HepG2 (cell line): ENCODE measurements around the gene ACTR3. TPM values are rescaled to one million over a fixed set of nuclear protein-coding genes. Genes with fewer than 3 reads are reported as not detected.

ENCODE experiments used
- ATAC-seq: fragments of 200-7000 bp; cut with Tn5 transposase; 3 replicates; pipeline ENCODE4 v1.9.1; 2020; ENCODE audit warnings: mild to moderate bottlenecking, moderate library complexity
- BruUV-seq: library from RNA; stranded (reverse); fragments of 400-500 nt; replicated peaks from 2 replicates; lab custom pipeline; 2021; lab: Mats Ljungman, UMichigan
- CTCF ChIA-PET: fragments of 300-600 bp; formaldehyde crosslinking; extraction: SDS; loops from one replicate; lab custom pipeline; 2021; ENCODE audit warnings: low total read pairs, inconsistent platforms, low intra/inter-chr PET ratio; lab: Yijun Ruan, JAX
- POLR2A ChIA-PET: fragments of 350-600 bp; sonication (Branson Sonifier 250); formaldehyde crosslinking; loops from one replicate; lab custom pipeline; 2020; ENCODE audit warnings: antibody characterized with exemption, inconsistent platforms; lab: Yijun Ruan, JAX
- DNase-seq: peaks from one replicate; pipeline ENCODE4 v3.0.0-alpha.2; 2015; ENCODE audit warnings: low spot score
- FAIRE-seq: peaks from 3 replicates; lab custom pipeline; 2011; peaks lifted over from hg19 to GRCh38; lab: Jason Lieb, UNC
- H2AFZ ChIP-seq: one replicate; pipeline ENCODE4 v1.6.1; 2011; ENCODE audit warnings: low read length, inconsistent platforms
- H3K27ac ChIP-seq: fragments of 300-600 bp; 3 replicates; pipeline ENCODE4 v1.8.0; 2011; ENCODE audit warnings: mixed run types, mild to moderate bottlenecking, mixed read lengths, low read length, inconsistent platforms; ENCODE audit not compliant: insufficient read depth; ENCODE audit errors: extremely low read length
- H3K27me3 ChIP-seq, 2 experiments: fragments of 200-600 bp in 1 of 2; 2 replicates in 1 of 2; 3 replicates in 1 of 2; pipeline versions ENCODE4 v1.6.0 to v1.8.0; 2011; ENCODE audit warnings: low read length in 2 of 2, mild to moderate bottlenecking in 2 of 2, moderate library complexity in 2 of 2, inconsistent platforms in 1 of 2; ENCODE audit not compliant: insufficient read depth in 2 of 2, control insufficient read depth in 1 of 2
- H3K36me3 ChIP-seq, 2 experiments: fragments of 200-600 bp in 1 of 2; replicated peaks in 1 of 2; 2 replicates in 1 of 2; 3 replicates in 1 of 2; pipeline versions ENCODE4 v1.5.1 to v1.8.0; 2011; ENCODE audit warnings: low read length in 2 of 2, inconsistent platforms in 1 of 2; ENCODE audit not compliant: insufficient read depth in 2 of 2, control insufficient read depth in 1 of 2
- H3K4me1 ChIP-seq: 2 replicates; pipeline ENCODE4 v1.5.1; 2012; ENCODE audit warnings: low read length, inconsistent platforms; ENCODE audit not compliant: insufficient read depth
- H3K4me2 ChIP-seq: 2 replicates; pipeline ENCODE4 v1.6.0; 2011; ENCODE audit warnings: low read depth, low read length, inconsistent platforms
- H3K4me3 ChIP-seq, 3 experiments: fragments of 200-600 bp in 1 of 3; sonication (generic), shearing (Covaris generic) in 1 of 3; replicated peaks in 1 of 3; 2 replicates each; pipeline ENCODE4 v1.5.1; 2011 to 2016; ENCODE audit warnings: low read length in 3 of 3, inconsistent platforms in 2 of 3, low read depth in 2 of 3, mild to moderate bottlenecking in 2 of 3, control low read depth in 1 of 3, mixed read lengths in 1 of 3; ENCODE audit not compliant: insufficient read depth in 1 of 3
- H3K79me2 ChIP-seq: one replicate; pipeline ENCODE4 v1.6.1; 2011; ENCODE audit warnings: low read length, inconsistent platforms; ENCODE audit not compliant: insufficient read depth
- H3K9ac ChIP-seq: 2 replicates; pipeline ENCODE4 v1.6.0; 2011; ENCODE audit warnings: mild to moderate bottlenecking, low read depth, low read length, inconsistent platforms; ENCODE audit not compliant: insufficient read depth
- H3K9me3 ChIP-seq: 2 replicates; pipeline ENCODE4 v1.5.1; 2012; ENCODE audit warnings: mild to moderate bottlenecking, low read length
- H4K20me1 ChIP-seq: 2 replicates; pipeline ENCODE4 v1.6.0; 2011; ENCODE audit warnings: inconsistent platforms, mild to moderate bottlenecking, low read length, moderate library complexity; ENCODE audit not compliant: insufficient read depth
- FOXK1 ChIP-seq: sonication (generic); formaldehyde crosslinking; IDR thresholded peaks from 2 replicates; pipeline ENCODE4 v1.4.0; 2020; ENCODE audit warnings: low read depth, missing genetic modification reagents, borderline replicate concordance
- MAFF ChIP-seq: IDR thresholded peaks from 2 replicates; pipeline ENCODE4 v1.6.1; 2011; ENCODE audit warnings: low read depth, low read length, improper control_type of control experiment
- MAFK ChIP-seq, 2 experiments: IDR thresholded peaks in 1 of 2; conservative IDR thresholded peaks in 1 of 2; 2 replicates each; pipeline ENCODE4 v1.6.1; 2011; ENCODE audit warnings: improper control_type of control experiment in 2 of 2, low read length in 2 of 2
- RBFOX2 ChIP-seq: fragments of 200-400 bp; formaldehyde crosslinking; IDR thresholded peaks from 2 replicates; pipeline ENCODE4 v1.6.1; 2017; ENCODE audit warnings: low read depth, mild to moderate bottlenecking, low read length
- ZNF556 ChIP-seq: sonication (generic); formaldehyde crosslinking; IDR thresholded peaks from 2 replicates; pipeline ENCODE4 v1.4.0; 2020; ENCODE audit warnings: mild to moderate bottlenecking, missing genetic modification reagents, borderline replicate concordance
- ZNF788 ChIP-seq: sonication (generic); formaldehyde crosslinking; IDR thresholded peaks from 2 replicates; pipeline ENCODE4 v1.5.0; 2020; ENCODE audit warnings: mild to moderate bottlenecking, missing genetic modification reagents, borderline replicate concordance
- ZSCAN22 ChIP-seq: sonication (generic); formaldehyde crosslinking; IDR thresholded peaks from 2 replicates; pipeline ENCODE4 v1.4.0; 2020; ENCODE audit warnings: mild to moderate bottlenecking, missing genetic modification reagents
- WGBS: methylation state at CpG from one replicate; pipeline ENCODE4 v1.1.6; 2017; ENCODE audit warnings: low lambda C conversion rate; 5-methylcytosine and 5-hydroxymethylcytosine counted together
- in situ Hi-C: cut with HindIII; loops from 2 replicates; pipeline ENCODE4 v1.10.0; 2017; ENCODE audit warnings: low pct_unique_long_range_greater_than_20kb; ENCODE audit not compliant: extremely low pct_ligation_motif_present
- intact Hi-C: fragments of 100-400 bp; cut with micrococcal nuclease; formaldehyde crosslinking; loops from one replicate; pipeline ENCODE4 v1.10.0; 2022; ENCODE audit not compliant: unreplicated experiment
- polyA plus RNA-seq, 8 experiments: library from polyadenylated mRNA; depleted of rRNA in 3 of 8; stranded (reverse) in 7 of 8; unstranded in 1 of 8; fragments of >200 nt; fragmentation: Illumina TruSeq in 4 of 8; extraction: Trizol in 4 of 8; gene quantifications; 2 replicates each; pipeline versions ENCODE4 v1.2.1 to v1.2.3, GENCODE V29; 2011 to 2016; ENCODE audit warnings: low read depth in 4 of 8, missing spikeins in 1 of 8, mixed read lengths in 1 of 8; ENCODE audit not compliant: insufficient read depth in 1 of 8
- total RNA-seq, 5 experiments: library from RNA; depleted of rRNA; stranded (reverse); fragments of >200 nt; fragmentation: Illumina TruSeq; extraction: Trizol; gene quantifications; 2 replicates each; pipeline ENCODE4 v1.2.3, GENCODE V29; 2016; ENCODE audit warnings: low read depth in 1 of 5
- TF ChIP-seq, protein P1 (sequence below): sonication (generic); formaldehyde crosslinking; IDR thresholded peaks from 2 replicates; pipeline ENCODE4 v1.4.0; 2020; ENCODE audit warnings: missing genetic modification reagents

ACTR3 gene
- total and polyA plus RNA-seq, 2 of the 13 experiments (the other 11 are each of a cell fraction or from before 2014, with no cell fraction given), result 123 to 225 TPM

- TF ChIP-seq, protein P1, sequence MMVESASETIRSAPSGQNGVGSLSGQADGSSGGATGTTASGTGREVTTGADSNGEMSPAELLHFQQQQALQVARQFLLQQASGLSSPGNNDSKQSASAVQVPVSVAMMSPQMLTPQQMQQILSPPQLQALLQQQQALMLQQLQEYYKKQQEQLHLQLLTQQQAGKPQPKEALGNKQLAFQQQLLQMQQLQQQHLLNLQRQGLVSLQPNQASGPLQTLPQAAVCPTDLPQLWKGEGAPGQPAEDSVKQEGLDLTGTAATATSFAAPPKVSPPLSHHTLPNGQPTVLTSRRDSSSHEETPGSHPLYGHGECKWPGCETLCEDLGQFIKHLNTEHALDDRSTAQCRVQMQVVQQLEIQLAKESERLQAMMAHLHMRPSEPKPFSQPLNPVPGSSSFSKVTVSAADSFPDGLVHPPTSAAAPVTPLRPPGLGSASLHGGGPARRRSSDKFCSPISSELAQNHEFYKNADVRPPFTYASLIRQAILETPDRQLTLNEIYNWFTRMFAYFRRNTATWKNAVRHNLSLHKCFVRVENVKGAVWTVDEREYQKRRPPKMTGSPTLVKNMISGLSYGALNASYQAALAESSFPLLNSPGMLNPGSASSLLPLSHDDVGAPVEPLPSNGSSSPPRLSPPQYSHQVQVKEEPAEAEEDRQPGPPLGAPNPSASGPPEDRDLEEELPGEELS (CRISPR knock-in tag), result peak; percentile 53
- no peak for TF ChIP-seq ZSCAN22 (CRISPR knock-in tag)
Observed at GRCh38 chr2:113966832-113967231, 76.9 kb downstream of the ACTR3 start (continued).

DNA sequence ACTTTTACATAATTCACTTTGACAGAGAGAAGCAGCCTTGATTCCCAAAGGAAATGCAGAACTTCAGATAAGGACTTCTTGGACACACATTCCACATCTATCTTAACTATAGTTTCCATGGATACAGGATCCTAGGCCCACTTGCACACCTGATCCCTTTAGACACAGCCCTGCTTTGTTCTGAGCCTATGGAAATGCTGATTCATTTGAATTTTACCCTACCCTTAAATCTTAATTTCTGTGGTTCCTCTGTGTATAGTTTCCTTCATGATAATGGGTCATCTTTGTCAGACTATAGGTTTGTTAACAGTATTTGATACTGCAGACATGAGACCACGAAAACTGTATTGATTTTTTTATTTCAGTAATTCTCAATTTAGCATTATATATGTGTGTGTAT lies 77.4 kb downstream of the ACTR3 start:
- no peak for FAIRE-seq
- Histone ChIP-seq H3K9me3 (no peaks in the 10 kb centered on the region), H2AFZ (no peak overlapping the region), H3K9ac (peak overlapping the region; percentile 54), H3K27me3 (no peaks in the 10 kb centered on the region), H4K20me1 (no peaks in the 10 kb centered on the region), H3K4me3 (no peak overlapping the region), H3K79me2 (no peaks in the 10 kb centered on the region), H3K4me2 (peak overlapping the region; percentile 44), H3K36me3 (no peaks in the 10 kb centered on the region), H3K4me1 (peaks cover 40% of the 10 kb centered on the region), H3K27ac (peak overlapping the region; percentile 79)
- BruUV-seq, result no TSS peak
- ChIA-PET CTCF (interaction anchor here (2.7 to 4.4 kb wide), 2 partner anchors 12 to 584 kb away, joined by 17 to 70 read pairs; no protein-coding TSS in a partner anchor), POLR2A (interaction anchor here (6.0 kb wide), 1 partner anchor 11 kb away, joined by 103 read pairs; no protein-coding TSS in a partner anchor)
- intact Hi-C loops (loop anchor here (5.0 kb wide), 1 partner anchor 210 kb away; the partner anchor contains the start of gene SLC35F5), in situ Hi-C loops (no loop called here)
- peak; percentile 11; the same call in 2 of the 3 replicates for ATAC-seq
- 98% methylated on average over 1 of the region's 1 CpG for whole genome bisulfite sequencing
- TF ChIP-seq ZNF556 (CRISPR knock-in tag) (no peak), MAFK (conservative IDR thresholded peaks at IDR 0.05 in 1 of 2, IDR thresholded peaks at IDR 0.05 in 1 of 2; ENCODE audit: low read length in 2 of 2) (peak; percentile 70 to 74), MAFF (peak; percentile 66), ZNF788 (CRISPR knock-in tag) (no peak), FOXK1 (CRISPR knock-in tag) (no peak), RBFOX2 (0 out of 2 replicates have a peak, but pooled peaks have one; percentile 36)
- no peak for DNase-seq
